GM20431 (cell line): Measurements from ENCODE around the gene H2BK1.

Experiments used
- in situ Hi-C: fragments of 300-500 bp; cut with MseI, MboI; formaldehyde crosslinking; loops from one replicate; pipeline ENCODE4 v1.15.0; 2020; ENCODE audit warnings: low sequenced_read_pairs; ENCODE audit not compliant: unreplicated experiment

Gene H2BK1

GRCh38 chr7:151210087-151210854, at the start of gene H2BK1:
Gene H2BK1, minus strand, starts transcription at chr7:151210488. Its CDS starts 170 bp downstream, at chr7:151210318.
- in situ Hi-C loops = no loop called here

GRCh38 chr7:151257990-151258389, 47.7 kb upstream of the H2BK1 start:
- in situ Hi-C loops = no loop called here

- in situ Hi-C loops = no loop called here
These were observed 46.2 kb upstream of the H2BK1 start for GRCh38 chr7:151256410-151257045.

GRCh38 chr7:151255390-151255789, 45.1 kb upstream of the H2BK1 start:
- in situ Hi-C loops = no loop called here

- in situ Hi-C loops = no loop called here
These were observed 44.6 kb upstream of the H2BK1 start for GRCh38 chr7:151254851-151255250.

- in situ Hi-C loops = no loop called here
These were observed 44.0 kb upstream of the H2BK1 start for GRCh38 chr7:151254316-151254715.

- in situ Hi-C loops = no loop called here
These were observed 42.8 kb upstream of the H2BK1 start for GRCh38 chr7:151252961-151253711.

GRCh38 chr7:151252561-151252835, 42.2 kb upstream of the H2BK1 start:
- in situ Hi-C loops = no loop called here

- in situ Hi-C loops = no loop called here
These were observed 41.6 kb upstream of the H2BK1 start for GRCh38 chr7:151251689-151252560.

GRCh38 chr7:151251328-151251688, 41.0 kb upstream of the H2BK1 start:
- in situ Hi-C loops = no loop called here

- in situ Hi-C loops = no loop called here
These were observed 40.2 kb upstream of the H2BK1 start for GRCh38 chr7:151250181-151251132.

- in situ Hi-C loops = no loop called here
These were observed 39.4 kb upstream of the H2BK1 start for GRCh38 chr7:151249732-151250072.

GRCh38 chr7:151249034-151249731, 38.9 kb upstream of the H2BK1 start:
- in situ Hi-C loops = no loop called here

GRCh38 chr7:151248346-151249033, 38.2 kb upstream of the H2BK1 start, which contains the start of gene SMARCD3:
Gene SMARCD3, minus strand, starts transcription at chr7:151248694. Its CDS starts 132 bp downstream, at chr7:151248562.
- in situ Hi-C loops = no loop called here

GRCh38 chr7:151247611-151248345, 37.5 kb upstream of the H2BK1 start:
- in situ Hi-C loops = no loop called here

GRCh38 chr7:151246851-151247580, 36.7 kb upstream of the H2BK1 start:
- in situ Hi-C loops = no loop called here
